ENCODE data around the gene TMEM108.

Gene TMEM108

GRCh38 chr3:133283958-133284807 lies 246.0 kb downstream of the TMEM108 start:
- DNase-seq: no peak

DNA sequence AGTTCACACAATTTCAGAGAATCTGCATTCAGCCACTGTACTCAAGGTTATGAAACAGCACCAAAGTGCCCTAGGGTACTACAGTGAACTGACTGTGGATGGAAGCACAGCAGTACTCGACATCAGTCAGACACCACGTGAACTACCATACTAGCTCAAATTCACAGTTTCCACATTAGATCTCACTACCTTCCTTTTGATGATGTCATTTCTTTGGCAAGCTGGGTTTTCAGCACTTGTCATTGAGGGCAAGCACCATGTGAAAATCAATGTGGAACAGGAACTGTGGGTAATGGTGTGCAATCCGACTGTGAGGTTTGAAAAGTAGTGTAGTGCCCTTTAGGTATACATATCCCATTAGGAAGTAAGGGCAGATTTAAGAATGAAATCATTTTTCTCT lies 251.1 kb downstream of the TMEM108 start:
- no peak for DNase-seq

- DNase-seq: no peak
These were observed 254.1 kb downstream of the TMEM108 start for GRCh38 chr3:133292296-133292695.

DNA sequence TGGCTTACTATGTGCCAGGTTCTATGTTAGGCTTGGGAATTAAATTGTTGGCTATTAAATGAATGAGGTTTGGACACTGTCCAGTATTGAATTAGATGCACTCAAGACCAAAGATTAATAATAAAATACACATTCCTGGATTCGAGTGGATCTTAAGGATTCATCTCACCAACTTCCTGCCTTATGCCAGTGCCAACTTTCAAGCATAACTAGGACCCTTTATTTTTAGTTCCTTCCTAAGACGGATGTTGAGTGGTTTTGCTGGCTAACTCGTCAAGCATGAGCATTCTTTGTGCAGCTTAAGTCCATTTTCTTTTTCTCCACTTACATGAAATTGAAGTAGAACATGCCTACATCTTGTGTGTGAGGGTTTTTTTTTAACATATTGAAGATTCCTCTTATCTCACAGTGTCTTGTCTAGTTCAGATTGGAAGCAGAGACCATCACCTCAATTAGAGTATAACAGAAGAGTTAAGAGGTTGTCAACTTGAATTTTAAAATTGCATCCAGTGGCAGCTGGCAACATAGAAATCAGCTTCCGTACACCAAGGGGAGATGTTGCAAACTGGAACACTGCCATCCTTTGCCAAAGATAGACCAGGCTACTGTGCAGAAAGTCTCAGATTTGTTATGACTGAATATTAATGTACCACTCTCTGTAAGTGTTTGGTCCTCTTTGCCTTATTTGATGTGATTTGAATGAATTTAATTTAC lies 255.4 kb downstream of the TMEM108 start:
- no peak for DNase-seq

GRCh38 chr3:133294253-133294652 lies 256.1 kb downstream of the TMEM108 start:
- DNase-seq: no peak

GRCh38 chr3:133295199-133295901 lies 257.2 kb downstream of the TMEM108 start:
- no peak for DNase-seq

- DNase-seq: no peak
These were observed 258.0 kb downstream of the TMEM108 start for GRCh38 chr3:133295944-133296917.

DNA sequence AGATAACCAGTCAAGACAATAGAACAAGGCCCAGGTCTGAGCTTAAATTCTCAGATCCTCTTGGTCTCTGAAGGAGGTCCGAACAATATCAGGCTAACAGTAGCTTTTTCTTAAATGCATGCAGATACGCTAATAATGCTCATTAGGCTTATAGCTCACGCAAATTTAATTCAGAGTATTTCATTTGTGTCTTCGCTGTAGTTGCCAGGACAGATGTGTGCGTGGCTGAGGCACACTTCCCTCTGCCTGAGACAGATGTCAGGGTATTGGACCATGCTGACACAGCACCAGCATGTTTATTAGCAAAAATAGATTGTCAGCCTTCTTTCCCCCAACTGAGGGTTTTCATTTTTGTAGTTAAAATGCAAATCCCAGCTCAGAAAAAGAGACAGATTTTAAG lies 258.8 kb downstream of the TMEM108 start:
- no peak for DNase-seq

GRCh38 chr3:133300102-133300501 lies 261.9 kb downstream of the TMEM108 start:
- no peak for DNase-seq

- DNase-seq: no peak
These were observed 263.0 kb downstream of the TMEM108 start for GRCh38 chr3:133301194-133301593.

DNA sequence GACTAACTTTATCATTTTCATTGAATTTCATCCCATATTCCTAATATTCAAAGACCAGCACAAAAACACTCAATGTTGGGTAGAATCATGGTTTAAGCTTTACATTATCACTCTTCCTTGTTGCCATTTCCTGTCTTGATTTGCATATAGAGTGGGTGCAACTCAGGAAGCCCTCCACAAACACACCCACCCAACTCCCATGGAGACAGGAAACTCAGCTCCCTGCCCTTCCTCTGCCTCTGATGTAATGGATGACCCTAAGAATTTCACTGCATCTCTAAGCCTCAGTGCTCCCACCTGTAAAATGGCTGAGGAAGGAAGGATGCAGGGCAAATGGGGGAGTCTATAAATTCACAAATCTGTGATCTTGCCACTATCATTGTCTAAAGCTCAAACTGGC lies 263.5 kb downstream of the TMEM108 start:
- no peak for DNase-seq

DNA sequence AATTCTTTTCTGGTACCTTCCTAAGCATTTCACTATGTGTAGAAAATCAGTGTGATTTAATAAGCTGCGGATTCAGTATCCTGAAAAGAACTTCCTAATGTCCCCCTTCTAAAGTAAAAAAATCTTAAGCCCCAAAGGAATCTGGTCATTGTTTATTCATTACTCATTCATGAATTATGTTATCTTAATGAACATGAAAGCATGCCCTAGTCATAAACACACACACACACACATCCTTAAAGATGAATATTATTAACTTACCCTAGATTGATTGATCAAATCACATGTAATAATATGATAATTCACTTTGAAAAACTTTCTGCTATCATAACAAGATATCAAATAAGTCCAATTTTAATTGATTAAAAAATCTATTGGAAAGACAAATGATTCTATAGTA lies 265.2 kb downstream of the TMEM108 start:
- DNase-seq: no peak

GRCh38 chr3:133317866-133318265 lies 279.7 kb downstream of the TMEM108 start:
- no peak for DNase-seq

DNA sequence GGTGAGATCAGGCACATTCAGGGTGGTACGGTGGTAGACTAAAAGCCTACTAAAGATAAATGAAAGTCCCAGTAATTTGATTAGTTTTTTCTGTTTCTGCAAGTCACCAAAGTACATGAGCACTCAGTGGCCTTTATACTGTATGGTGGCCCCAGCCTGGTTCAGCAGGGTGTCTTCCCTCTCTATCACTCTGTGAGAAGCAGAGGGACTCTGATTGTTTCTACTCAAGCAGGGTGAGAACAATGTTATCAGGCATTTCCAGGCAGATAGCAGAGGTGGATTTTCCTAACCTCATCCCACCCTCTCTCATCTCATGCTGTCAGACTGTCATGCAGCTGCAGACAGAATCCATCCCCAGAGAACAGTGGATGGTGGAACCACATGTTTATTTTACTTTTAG lies 290.2 kb downstream of the TMEM108 start:
- DNase-seq: no peak

GRCh38 chr3:133329626-133330025 lies 291.4 kb downstream of the TMEM108 start:
- DNase-seq: no peak

GRCh38 chr3:133330065-133330464 lies 291.9 kb downstream of the TMEM108 start:
- DNase-seq: no peak

GRCh38 chr3:133330522-133330921 lies 292.3 kb downstream of the TMEM108 start:
- no peak for DNase-seq

DNA sequence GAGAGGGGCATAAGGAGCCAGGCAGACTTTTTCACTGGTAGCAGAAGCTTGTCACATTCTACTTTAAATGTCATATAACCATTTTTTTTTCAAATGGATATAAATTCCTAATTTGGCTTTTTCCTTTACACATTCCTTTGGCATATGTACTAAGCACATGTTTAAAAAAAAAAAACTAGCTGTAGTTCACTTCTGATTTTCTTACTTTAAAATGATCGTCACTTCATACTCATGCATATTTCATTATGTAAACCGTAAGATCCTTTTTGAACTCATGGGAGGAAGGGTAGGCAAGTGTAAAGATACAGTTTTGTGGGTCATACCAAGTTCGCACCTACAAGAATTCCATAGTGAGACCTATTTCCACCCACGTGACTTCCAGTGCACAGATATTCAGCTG lies 316.5 kb downstream of the TMEM108 start:
- no peak for DNase-seq

DNA sequence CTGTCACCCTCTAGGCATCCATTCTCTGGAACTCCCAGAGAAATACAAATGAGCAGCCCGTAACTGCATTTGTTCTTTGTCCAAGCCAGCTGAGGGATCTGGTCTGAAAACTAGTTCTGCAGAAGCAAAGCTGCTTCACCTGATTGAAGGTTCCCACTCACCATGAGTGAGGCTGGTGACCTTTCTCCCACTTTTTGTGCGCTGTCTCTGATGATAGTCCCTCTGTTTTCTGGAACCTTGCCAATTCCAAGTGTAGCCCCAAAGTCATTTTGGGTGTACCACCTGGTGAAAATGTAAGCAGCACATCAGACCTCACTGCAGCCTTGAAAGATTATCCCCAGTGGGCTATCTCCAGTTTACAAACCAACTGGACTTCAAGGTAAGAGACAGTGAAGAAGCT lies 322.3 kb downstream of the TMEM108 start:
- DNase-seq: no peak

GRCh38 chr3:133361011-133361410 lies 322.8 kb downstream of the TMEM108 start:
- DNase-seq: no peak

DNA sequence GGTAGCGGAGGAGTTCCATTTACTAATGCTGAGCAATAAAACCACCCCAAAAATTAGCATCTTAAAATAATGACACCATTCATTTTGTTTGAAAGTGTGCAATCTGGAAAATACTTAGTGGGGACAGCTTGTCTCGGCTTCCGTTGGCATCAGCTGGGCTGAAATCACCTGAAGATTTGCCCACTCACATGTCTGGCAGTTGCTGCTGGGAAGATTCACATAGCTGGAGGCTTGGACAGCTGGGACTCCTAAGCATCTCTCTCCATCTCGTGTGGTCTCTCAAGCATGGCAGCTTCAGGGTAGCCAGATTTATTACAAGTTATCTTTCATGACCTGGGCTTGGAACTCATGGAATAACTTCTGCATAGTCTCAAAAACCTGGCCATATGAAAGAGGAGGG lies 323.2 kb downstream of the TMEM108 start:
- DNase-seq: no peak

GRCh38 chr3:133362539-133362938 lies 324.3 kb downstream of the TMEM108 start:
- no peak for DNase-seq

DNA sequence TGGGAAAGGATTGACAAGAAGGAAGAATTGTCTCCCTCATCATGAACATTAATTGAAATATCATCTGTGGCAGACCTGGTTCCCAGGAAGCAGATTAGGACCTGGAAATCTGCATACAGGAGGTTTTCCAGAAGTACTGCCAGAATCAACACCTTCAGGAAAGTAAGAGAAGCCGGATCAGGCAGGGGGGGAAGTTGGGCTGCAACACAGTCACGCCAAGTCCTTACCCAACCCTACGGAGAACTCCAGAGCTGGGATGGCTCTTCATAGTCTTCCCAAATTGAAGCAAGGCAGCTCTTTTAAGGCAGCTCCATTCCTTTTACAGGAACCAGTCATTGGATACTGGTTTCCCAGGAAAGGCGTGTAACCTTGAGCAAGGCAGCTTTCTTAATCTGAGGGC lies 326.5 kb downstream of the TMEM108 start:
- DNase-seq: no peak
